CD14-positive monocyte (primary cell): ENCODE results near the gene HK1. TPM values are rescaled to one million over a fixed set of nuclear protein-coding genes. Genes with fewer than 3 reads are reported as not detected.

Experiments
- DNase-seq, 3 donors: peaks; one replicate each; pipeline ENCODE4 v3.0.0-alpha.2; 2011 to 2022
- H2AFZ ChIP-seq: 2 replicates; pipeline ENCODE4 v1.6.0; 2012; ENCODE audit warnings: mild to moderate bottlenecking, low read depth, low read length, inconsistent platforms; ENCODE audit not compliant: insufficient read depth, poor library complexity, severe bottlenecking
- H3K27ac ChIP-seq, 2 donors: 1 replicate in 1 of 2; 2 replicates in 1 of 2; pipeline ENCODE4 v1.5.1; 2012 to 2013; ENCODE audit warnings: low read length in 2 of 2, control low read depth in 1 of 2, inconsistent platforms in 1 of 2, low read depth in 1 of 2, mild to moderate bottlenecking in 1 of 2
- H3K27me3 ChIP-seq, 2 donors: one replicate each; pipeline versions ENCODE4 v1.6.0 to v1.6.1; 2011 to 2013; ENCODE audit warnings: low read length in 2 of 2; ENCODE audit not compliant: control insufficient read depth in 2 of 2, insufficient read depth in 2 of 2
- H3K36me3 ChIP-seq, 2 donors: replicated peaks in 1 of 2; 1 replicate in 1 of 2; 2 replicates in 1 of 2; pipeline versions ENCODE4 v1.5.1 to v1.6.1; 2012 to 2013; ENCODE audit warnings: low read length in 2 of 2, control low read depth in 1 of 2, inconsistent platforms in 1 of 2, mild to moderate bottlenecking in 1 of 2; ENCODE audit not compliant: insufficient read depth in 2 of 2, control insufficient read depth in 1 of 2
- H3K4me1 ChIP-seq, 2 donors: 1 replicate in 1 of 2; 2 replicates in 1 of 2; pipeline versions ENCODE4 v1.5.1 to v1.6.1; 2012 to 2013; ENCODE audit warnings: low read length in 2 of 2, control low read depth in 1 of 2, inconsistent platforms in 1 of 2, mild to moderate bottlenecking in 1 of 2, moderate library complexity in 1 of 2; ENCODE audit not compliant: insufficient read depth in 2 of 2, control insufficient read depth in 1 of 2
- H3K4me2 ChIP-seq: replicated peaks from 2 replicates; pipeline ENCODE3; 2012; ENCODE audit warnings: low read length, moderate library complexity, mild to moderate bottlenecking; ENCODE audit not compliant: poor library complexity, severe bottlenecking; ENCODE audit errors: extremely low read depth
- H3K4me3 ChIP-seq, 3 experiments: fragments of 200-600 bp in 1 of 3; sonication (generic) in 1 of 3; replicated peaks in 1 of 3; 1 replicate in 2 of 3; 2 replicates in 1 of 3; pipeline ENCODE4 v1.5.1; 2011 to 2013; ENCODE audit warnings: low read length in 3 of 3, mild to moderate bottlenecking in 3 of 3, control low read depth in 2 of 3, low read depth in 2 of 3, inconsistent platforms in 1 of 3, moderate library complexity in 1 of 3
- H3K79me2 ChIP-seq: 2 replicates; pipeline ENCODE4 v1.6.0; 2012; ENCODE audit warnings: mild to moderate bottlenecking, control low read depth, inconsistent platforms, low read length, moderate library complexity; ENCODE audit not compliant: insufficient read depth
- H3K9ac ChIP-seq: 2 replicates; pipeline ENCODE4 v1.6.0; 2017; ENCODE audit warnings: low read length, mild to moderate bottlenecking; ENCODE audit not compliant: insufficient read depth, poor library complexity, severe bottlenecking
- H3K9me3 ChIP-seq, 2 donors: replicated peaks in 1 of 2; 1 replicate in 1 of 2; 2 replicates in 1 of 2; pipeline versions ENCODE4 v1.5.1 to v1.6.1; 2012 to 2013; ENCODE audit warnings: low read length in 2 of 2, control low read depth in 1 of 2; ENCODE audit not compliant: control insufficient read depth in 1 of 2, insufficient read depth in 1 of 2
- H4K20me1 ChIP-seq: 2 replicates; pipeline ENCODE4 v1.6.0; 2012; ENCODE audit warnings: mild to moderate bottlenecking, low read length, control low read depth, moderate library complexity; ENCODE audit not compliant: insufficient read depth
- H3K27ac Mint-ChIP-seq, 7 donors: one replicate each; pipeline ENCODE4 v1.8.0; 2020; ENCODE audit warnings: mild to moderate bottlenecking in 7 of 7, mixed read lengths in 7 of 7, moderate library complexity in 6 of 7, inconsistent platforms in 2 of 7
- H3K27me3 Mint-ChIP-seq, 3 donors: one replicate each; pipeline ENCODE4 v1.8.0; 2021 to 2022; ENCODE audit warnings: low read depth in 3 of 3, mild to moderate bottlenecking in 3 of 3, mixed read lengths in 3 of 3, moderate library complexity in 3 of 3, inconsistent platforms in 1 of 3
- H3K36me3 Mint-ChIP-seq, 2 donors: one replicate each; pipeline ENCODE4 v1.8.0; 2020; ENCODE audit warnings: mixed read lengths in 2 of 2, inconsistent platforms in 1 of 2, mild to moderate bottlenecking in 1 of 2
- H3K4me1 Mint-ChIP-seq: one replicate; pipeline ENCODE4 v1.8.0; 2020; ENCODE audit warnings: mild to moderate bottlenecking, mixed read lengths
- H3K4me3 Mint-ChIP-seq, 2 donors: one replicate each; pipeline ENCODE4 v1.8.0; 2020; ENCODE audit warnings: mild to moderate bottlenecking in 2 of 2, mixed read lengths in 2 of 2, moderate library complexity in 1 of 2
- H3K9me3 Mint-ChIP-seq, 7 donors: one replicate each; pipeline ENCODE4 v1.8.0; 2020 to 2022; ENCODE audit warnings: mixed read lengths in 7 of 7, mild to moderate bottlenecking in 6 of 7, moderate library complexity in 6 of 7, inconsistent platforms in 2 of 7
- CTCF ChIP-seq: fragments of 200-600 bp; IDR thresholded peaks from one replicate; pipeline ENCODE4 v1.8.0; 2022; ENCODE audit warnings: antibody characterized with exemption, mild to moderate bottlenecking
- WGBS: methylation state at CpG from one replicate; pipeline ENCODE4 v1.1.5; 2013; ENCODE audit warnings: missing lambda C conversion rate; ENCODE audit not compliant: insufficient coverage; 5-methylcytosine and 5-hydroxymethylcytosine counted together
- intact Hi-C, 2 donors: fragments of 100-400 bp; cut with micrococcal nuclease; formaldehyde crosslinking; loops; one replicate each; pipeline versions ENCODE4 v1.15.0 to v1.15.1; 2023
- polyA plus RNA-seq, 3 donors: library from polyadenylated mRNA; depleted of rRNA in 1 of 3; unstranded in 2 of 3; stranded (reverse) in 1 of 3; fragments of 300-500 nt in 2 of 3; fragments of >200 nt in 1 of 3; fragmentation: Illumina TruSeq in 2 of 3; gene quantifications; 1 replicate in 2 of 3; 2 replicates in 1 of 3; pipeline ENCODE4 v1.2.3, GENCODE V29; 2012 to 2021

HK1 gene
- polyA plus RNA-seq, 3 donors = 57.9 to 146 (median 125) TPM

- peaks cover 69% of the 10 kb centered on the region for H3K79me2 ChIP-seq
- peak overlapping the region in 1 of 3 experiments; percentile 100 for H3K4me3 ChIP-seq
- no peaks in the 10 kb centered on the region for H3K27me3 ChIP-seq
- H4K20me1 ChIP-seq = peaks cover 66% of the 10 kb centered on the region
- peak overlapping the region; percentile 75 to 92 for H3K27ac ChIP-seq
- peaks cover 53% of the 10 kb centered on the region for H3K4me1 Mint-ChIP-seq
- H3K36me3 Mint-ChIP-seq = peaks cover 3 to 16% of the 10 kb centered on the region in 2 donors
- H3K4me1 ChIP-seq = peaks cover 38 to 53% of the 10 kb centered on the region in 2 donors
- no peaks in the 10 kb centered on the region for H3K9me3 ChIP-seq
- peak overlapping the region; percentile 97 for H3K4me2 ChIP-seq
- H3K9ac ChIP-seq = no peak overlapping the region
- H3K9me3 Mint-ChIP-seq = no peaks in the 10 kb centered on the region
- H3K27ac Mint-ChIP-seq = peak overlapping the region; percentile 75 to 94 (median 86)
- H3K4me3 Mint-ChIP-seq = peak overlapping the region in 1 of 2 donors; percentile 95
- DNase-seq = no peak
- H3K27me3 Mint-ChIP-seq = peaks cover 0 to 2% (median 2%) of the 10 kb centered on the region in 3 donors
- H2AFZ ChIP-seq = no peak overlapping the region
- TF ChIP-seq CTCF = no peak
- WGBS = 98% methylated on average over 3 of the region's 3 CpGs
- intact Hi-C loops = loop anchor here in 1 of 2 donors (5.0 kb wide), 1 partner anchor 37 kb away; no protein-coding TSS in a partner anchor
- H3K36me3 ChIP-seq = no peaks in the 10 kb centered on the region
These were observed 42.2 kb downstream of the HK1 start for GRCh38 chr10:69320521-69320920.

GRCh38 chr10:69321039-69321715, 42.9 kb downstream of the HK1 start:
- Histone ChIP-seq H3K79me2 (peaks cover 76% of the 10 kb centered on the region), H3K9ac (no peak overlapping the region), H3K9me3 (no peaks in the 10 kb centered on the region), H3K27ac (peak overlapping the region in 1 of 2 donors; percentile 92), H3K27me3 (no peaks in the 10 kb centered on the region), H4K20me1 (peaks cover 72% of the 10 kb centered on the region), H2AFZ (no peak overlapping the region), H3K4me2 (peak overlapping the region; percentile 97), H3K36me3 (peaks cover 0 to 1% of the 10 kb centered on the region in 2 donors), H3K4me1 (peaks cover 39 to 55% of the 10 kb centered on the region in 2 donors), H3K4me3 (peak overlapping the region in 1 of 3 experiments; percentile 100)
- peak overlapping the region; percentile 27 to 94 (median 85) for H3K27ac Mint-ChIP-seq
- peak overlapping the region; percentile 3 to 95 for H3K4me3 Mint-ChIP-seq
- intact Hi-C loops = loop anchor here in 1 of 2 donors (5.0 kb wide), 1 partner anchor 36 kb away; no protein-coding TSS in a partner anchor
- no peak for TF ChIP-seq CTCF
- no peaks in the 10 kb centered on the region for H3K9me3 Mint-ChIP-seq
- H3K4me1 Mint-ChIP-seq = peaks cover 57% of the 10 kb centered on the region
- WGBS = 73% methylated on average over 3 of the region's 10 CpGs
- DNase-seq = peak; percentile 32 to 61 (median 60)
- peaks cover 0 to 2% (median under 1%) of the 10 kb centered on the region in 3 donors for H3K27me3 Mint-ChIP-seq
- peaks cover 4 to 22% of the 10 kb centered on the region in 2 donors for H3K36me3 Mint-ChIP-seq
